Hematopoietic multipotent progenitor cell treated with erythropoietin and hydrocortisone succinate and interleukin-3 and kit ligand, for 15 days (in vitro differentiated cells): ENCODE data around the gene PAPPA.

Experiments
- DNase-seq: peaks from one replicate; pipeline ENCODE4 v3.0.0-alpha.2; 2015; ENCODE audit warnings: low spot score

Gene PAPPA

DNA sequence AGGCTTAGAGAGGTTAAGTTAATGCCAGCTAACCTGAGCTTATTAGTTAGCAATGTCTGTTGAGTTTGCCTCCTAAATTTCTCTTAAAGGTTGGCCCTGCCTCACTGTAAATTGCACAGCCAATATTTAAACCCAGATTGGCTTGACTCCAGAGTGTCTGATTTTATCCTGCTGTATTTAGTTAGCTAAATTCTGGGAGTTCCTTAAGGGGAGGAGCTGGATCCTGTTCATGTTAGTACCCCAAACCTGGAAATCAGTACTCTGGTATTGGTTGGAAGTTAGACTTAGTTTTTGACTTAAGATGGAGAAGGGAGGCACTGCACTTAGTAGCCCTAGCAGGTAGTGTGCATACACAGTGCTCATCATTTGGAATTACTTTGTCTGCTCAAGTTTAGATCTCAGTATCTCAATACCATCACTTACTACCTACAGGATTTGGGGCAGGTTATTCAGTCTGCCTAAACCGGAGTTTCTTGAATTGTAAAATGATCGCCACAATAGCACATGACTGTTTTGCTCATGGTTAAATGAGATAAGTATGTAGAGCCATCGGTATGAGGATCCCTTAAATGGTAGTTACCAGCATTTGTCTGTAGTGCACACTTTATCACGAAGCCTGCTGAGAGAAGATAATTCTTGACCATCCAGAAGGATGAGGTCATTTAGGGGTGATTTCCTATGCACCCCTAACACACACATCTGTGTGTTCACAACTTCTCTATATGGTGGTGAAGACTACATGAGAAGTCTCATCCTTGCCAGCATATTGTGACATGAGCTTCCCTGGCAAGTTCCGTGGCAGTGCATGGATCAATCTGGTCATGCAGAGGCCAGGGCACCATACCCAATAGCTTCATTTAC is 268.8 kb downstream of the PAPPA start:
- peak; percentile 24 for DNase-seq

DNA sequence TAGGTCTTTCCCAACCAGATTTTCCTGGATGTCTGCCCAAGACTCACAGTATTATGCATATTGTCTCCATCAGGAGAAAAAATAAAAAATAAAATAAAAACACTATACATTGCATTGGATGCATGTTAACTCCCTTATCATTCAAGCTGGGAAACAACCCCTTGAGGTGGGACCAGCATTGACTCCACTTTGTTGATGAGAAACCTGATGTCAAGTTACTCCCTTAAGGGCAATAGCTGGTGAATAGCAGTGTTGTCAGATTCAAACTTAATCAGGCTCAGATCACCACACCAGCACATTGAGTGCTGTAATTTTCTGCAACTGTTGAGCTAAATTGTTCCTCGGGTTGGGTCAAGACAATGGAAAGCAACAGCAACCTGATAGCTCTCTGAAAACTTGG is 269.6 kb downstream of the PAPPA start:
- DNase-seq: no peak

DNA sequence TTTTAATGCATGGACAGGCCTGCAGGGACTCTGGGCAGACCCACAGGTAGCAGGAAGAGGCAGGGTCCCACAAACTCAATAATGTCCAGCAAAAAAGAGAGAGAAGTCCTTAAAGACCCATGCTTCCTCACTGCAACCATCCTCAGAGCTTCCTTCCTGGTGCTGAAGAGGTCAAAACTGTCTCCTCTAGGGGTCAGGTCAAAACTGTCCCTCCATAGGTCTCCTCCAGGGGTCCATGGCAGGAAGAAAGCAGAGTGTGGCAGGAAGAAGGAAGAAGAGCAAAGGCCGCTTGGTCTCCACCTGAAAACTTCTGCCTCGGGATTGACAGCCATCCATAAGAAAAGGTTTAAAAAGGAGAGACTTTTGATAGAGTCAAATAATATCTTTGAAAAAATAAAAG is 271.7 kb downstream of the PAPPA start:
- no peak for DNase-seq

DNA sequence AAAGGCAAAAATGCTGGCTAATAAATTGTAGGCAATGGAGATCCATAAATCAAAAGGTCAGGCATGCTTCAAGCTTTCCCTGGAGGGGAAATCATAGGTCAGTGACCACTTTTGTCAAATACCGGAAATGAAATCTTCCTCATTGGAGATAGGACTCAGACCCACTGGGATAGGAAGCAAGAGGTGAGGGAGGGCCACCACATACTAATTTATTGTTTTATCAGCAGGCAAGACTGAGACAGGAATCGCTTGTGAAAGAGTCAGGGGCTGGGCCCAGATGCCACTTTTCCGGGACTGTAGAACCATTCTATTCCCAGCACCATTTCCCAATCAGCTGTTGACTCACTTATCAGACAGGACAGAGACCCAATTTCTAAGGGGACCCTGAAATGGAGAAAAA is 277.3 kb downstream of the PAPPA start:
- DNase-seq: no peak

DNA sequence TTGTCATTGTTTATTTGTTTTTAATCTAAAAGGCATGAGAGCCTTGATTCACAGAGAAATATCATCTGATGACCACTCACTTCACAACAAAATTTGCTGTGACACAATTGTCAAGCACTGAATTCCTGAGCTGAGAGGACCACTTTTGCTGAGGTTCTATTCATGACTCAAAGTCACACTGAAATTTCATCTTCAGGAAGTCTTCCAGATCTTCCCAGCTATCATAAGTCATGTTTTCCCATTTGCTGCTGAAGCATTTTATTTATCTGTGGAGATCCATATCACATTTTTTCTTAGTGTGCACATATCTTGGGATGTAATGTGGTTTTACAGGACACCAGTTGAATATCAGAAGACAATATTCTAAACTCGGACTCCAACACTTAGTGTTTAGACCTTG is 278.5 kb downstream of the PAPPA start:
- DNase-seq: no peak

DNA sequence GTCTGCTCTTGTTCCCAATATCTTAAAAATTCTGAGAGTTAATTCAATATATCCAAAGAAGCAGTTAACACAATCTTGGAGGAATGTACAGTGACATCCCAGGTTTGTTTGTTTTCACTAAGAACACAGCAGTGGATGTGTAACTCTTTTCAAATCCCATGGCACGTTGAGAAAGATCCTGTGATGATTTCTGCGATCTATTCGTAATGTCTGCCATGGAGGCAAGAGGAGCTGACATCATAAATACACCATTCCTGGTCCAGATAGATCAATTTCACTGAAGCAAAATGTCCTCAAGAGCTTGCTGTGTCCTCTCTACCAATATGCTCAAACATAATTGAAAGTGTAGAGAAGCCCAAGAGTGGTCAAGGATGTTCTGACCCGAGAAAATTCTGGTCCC is 280.7 kb downstream of the PAPPA start:
- no peak for DNase-seq

DNA sequence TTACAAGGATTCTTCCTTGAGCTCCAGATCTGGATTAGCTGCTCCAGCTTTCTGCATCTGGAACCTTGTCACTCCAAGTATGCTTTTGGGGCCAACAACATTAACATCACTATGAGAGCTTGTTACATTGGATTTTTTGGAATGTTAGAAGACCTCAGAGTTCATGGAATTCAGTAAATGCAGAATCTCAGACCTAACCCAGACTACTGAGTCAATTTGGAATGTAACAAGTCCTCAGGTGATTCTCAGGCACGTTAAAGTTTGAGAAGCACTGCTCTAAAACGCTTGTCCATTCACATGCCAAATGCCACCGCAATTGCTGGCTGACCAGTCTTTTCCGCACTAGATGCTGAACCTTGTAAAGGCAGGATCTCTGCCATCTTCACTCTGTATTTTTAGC is 282.1 kb downstream of the PAPPA start:
- DNase-seq: no peak

DNA sequence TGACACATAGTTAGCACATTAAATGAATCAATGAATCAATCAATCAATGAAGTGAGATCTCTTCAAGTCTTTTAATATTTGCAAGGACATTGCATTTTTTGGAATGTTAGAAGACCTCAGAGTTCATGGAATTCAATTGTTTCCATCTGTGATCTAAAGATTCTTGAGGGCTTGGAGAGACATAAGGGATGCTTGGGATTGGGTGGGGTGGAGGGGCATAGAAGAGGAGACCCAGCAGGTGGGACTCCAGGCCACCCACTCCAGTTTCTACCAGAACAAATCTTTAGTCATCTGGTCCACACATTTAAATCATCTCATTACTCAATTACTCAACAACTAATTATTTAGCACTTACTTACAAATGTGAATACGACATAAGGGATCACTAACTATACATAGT is 282.5 kb downstream of the PAPPA start:
- DNase-seq: no peak

DNA sequence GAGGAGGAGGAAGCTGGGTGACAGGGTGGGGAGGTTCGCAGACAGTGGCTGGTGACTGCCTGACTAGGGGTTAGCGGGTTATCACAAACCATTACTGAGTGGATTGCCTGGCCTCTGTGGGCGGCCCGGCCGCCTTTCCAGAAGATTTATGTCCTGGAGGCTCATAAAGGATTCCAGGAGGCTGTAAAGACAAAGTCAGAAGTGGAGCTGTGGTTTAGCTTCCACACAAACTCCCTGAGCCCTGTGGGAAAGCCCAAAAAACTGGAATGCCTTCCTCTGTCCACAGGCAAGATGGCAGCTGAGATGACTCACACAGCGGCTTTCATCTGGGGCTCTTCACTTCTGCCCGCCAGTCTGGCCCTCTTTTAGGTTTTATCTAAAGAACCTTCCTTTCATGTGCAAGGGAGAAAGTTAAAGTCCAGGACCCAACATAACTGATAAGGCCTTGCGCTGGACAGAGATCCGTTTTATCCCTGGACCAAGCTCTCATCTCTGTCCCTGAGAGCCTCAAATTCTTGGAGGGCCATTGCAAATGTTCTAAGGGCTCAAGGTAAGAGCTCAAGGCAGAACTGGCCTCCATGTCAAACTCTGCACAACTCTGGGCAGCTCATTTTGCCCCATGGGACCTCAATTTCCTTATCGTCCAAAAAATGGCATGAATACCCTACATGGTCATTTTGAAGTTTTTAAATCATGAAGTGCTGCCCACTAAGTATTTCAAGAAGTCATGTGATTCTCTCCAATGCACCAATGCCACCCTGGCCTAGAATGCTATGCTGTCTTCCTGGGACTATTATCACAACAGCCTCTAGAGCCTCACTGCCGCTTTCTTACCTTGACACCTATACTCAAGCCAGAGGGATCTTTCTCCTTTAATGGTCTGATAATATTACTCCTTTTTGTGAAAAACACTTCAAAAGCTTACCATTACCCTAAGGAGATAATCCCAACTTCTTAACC is 284.1 kb downstream of the PAPPA start:
- no peak for DNase-seq

DNA sequence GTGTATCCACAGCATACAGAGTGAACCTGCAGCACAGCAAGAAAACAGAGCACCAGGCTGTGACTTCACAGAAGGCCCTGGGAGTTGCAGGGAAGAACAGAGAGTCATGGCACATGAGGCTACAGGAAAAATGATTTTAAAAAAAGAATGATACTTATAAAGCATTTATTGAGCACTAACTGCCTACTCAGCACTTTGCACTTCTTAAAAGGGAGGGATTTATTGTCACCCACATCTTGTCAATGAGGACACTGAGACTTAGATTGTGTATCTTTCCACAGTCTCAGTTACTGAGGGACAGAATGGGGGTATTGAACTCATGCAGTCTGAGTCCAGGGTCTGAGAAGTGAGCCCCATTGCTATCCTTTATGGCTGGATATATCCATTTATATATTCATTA is 288.9 kb downstream of the PAPPA start:
- DNase-seq: no peak

DNA sequence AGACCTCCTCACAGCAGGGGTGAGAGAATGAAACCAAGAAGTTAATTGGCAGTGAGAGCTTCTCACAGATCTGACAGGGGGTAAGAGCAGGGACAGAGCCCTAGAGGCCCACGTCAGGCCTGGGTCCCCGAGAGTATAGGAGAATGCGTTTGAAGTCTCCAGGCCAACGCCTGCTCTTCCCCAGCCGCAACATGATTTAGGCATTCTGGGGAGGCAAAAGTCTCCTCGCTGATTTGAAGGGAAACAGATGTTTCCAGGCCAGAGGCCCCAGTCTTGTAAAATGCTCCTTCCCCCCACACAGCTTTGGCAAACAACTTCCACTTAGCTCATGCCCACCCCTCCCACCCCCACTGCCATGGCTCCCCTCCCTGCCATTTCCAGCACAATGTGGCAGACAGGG is 294.3 kb downstream of the PAPPA start:
- no peak for DNase-seq

DNA sequence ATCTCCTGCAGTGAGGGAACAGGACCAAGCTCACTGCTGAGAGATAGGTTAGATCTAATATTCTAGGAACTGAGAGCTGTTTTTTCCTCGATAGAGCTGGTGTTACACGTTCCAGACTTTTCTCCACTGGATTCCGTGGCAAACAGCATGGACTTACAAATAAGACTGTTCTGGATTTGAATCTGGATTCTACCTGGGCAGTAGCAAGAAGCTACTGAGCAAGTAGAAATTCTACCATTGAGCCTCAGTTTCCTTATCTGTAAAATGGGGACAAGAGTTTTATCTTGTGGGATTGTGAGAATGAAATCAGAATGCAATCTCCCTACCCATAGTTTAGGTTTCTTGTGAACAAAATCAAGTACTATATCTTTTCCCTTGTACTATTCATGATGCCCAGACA is 294.8 kb downstream of the PAPPA start:
- no peak for DNase-seq

DNA sequence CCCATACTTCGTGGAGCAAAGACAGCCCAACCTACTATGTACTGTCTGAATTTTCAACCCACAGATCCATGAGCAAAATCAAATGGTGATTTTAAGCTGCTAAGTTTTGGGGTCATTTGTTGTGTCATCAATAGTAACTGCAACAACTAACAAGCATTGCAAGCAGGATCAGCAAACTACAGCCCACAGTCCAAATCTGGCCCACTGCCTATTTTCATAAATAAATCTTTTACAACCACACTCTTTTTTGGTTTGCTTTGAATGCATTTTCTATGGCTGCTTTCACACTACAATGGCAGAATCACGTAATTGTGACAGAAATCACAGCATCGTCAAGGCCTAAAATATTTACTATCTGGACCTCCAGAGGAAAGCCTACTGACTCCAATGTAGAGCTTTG is 296.4 kb downstream of the PAPPA start:
- DNase-seq: no peak

DNA sequence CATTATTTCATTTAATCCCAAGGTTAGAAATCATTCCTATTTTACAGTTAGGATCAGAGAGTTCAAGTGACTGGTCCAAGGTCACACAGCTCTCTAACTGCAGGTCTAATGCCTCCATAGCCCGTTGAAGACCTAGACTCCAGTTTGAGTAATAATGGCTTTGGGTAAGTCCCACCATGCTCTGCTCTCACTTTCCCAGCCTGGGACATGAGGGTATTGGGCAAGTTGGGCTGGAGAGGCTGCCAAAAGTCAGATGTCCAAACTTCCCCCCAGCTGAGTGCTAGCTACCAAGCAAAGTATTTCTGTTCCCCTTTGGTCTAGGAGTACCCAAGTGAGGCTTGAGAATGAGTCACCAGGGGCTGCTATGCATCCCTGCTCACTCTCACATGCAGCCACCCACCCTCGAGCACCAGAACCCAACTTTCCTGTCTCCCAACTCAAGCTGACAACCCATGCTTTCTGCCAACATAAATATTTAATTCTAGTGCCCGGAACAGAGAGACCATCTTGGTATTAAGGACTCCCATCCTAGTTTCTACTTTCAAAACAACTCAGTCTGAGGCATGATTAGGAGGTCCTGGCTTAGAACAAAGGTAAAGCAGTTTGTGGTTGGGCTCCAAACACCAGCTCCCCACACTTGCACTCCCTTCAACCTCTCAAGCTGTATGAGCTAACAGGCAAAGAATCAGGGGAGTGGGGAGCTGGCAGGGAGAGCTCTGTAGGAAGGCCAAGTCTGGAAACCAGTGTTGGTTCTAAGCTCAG is 297.0 kb downstream of the PAPPA start:
- DNase-seq: no peak

DNA sequence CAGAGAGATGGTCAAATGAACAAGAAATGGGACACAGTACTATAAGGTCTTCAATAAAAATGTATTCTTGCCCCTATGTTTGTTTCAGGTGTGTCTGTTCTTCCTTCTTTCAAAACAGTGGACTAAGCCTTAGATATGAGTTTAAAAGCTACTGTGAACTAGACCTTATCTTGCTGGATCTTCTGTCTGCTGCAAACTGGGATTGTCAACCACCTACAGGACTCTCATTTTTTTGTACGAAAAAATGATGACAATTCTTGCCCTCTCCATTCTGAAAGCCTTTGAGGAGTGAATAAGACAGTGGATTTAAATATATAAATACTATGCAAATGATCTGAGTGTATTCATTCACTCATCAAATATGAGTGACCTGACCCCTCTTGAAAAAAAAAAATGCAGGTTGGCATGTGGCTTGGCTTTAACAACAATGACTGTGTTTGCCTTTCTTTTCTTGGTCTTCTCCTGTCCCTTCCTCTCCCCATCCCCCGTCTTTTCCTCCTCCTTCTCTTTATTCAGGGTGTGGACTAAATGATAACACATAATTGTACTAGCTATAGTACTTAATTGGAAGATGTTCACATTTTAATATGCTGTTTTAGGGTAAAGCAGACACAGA is 298.0 kb downstream of the PAPPA start:
- no peak for DNase-seq
